ENCODE measurements around the gene LCN10.

- TF ChIP-seq POLR2A (IDR thresholded peaks at IDR 0.05; ENCODE audit: extremely low read depth, insufficient read length) (no peak), CTCF (IDR thresholded peaks at IDR 0.05; ENCODE audit: low read depth, low read length) (no peak)
Observed at GRCh38 chr9:136748201-136748600, 5.5 kb upstream of the LCN10 start, which contains the start of gene LCN6.
